HG03135 (cell line): ENCODE measurements around the gene DLG5.

Source experiments
- ATAC-seq: cut with Tn5 transposase; IDR thresholded peaks from one replicate; pipeline ENCODE4 v1.9.1; 2021; ENCODE audit warnings: mild to moderate bottlenecking, moderate library complexity; ENCODE audit not compliant: unreplicated experiment

The DLG5 gene

DNA sequence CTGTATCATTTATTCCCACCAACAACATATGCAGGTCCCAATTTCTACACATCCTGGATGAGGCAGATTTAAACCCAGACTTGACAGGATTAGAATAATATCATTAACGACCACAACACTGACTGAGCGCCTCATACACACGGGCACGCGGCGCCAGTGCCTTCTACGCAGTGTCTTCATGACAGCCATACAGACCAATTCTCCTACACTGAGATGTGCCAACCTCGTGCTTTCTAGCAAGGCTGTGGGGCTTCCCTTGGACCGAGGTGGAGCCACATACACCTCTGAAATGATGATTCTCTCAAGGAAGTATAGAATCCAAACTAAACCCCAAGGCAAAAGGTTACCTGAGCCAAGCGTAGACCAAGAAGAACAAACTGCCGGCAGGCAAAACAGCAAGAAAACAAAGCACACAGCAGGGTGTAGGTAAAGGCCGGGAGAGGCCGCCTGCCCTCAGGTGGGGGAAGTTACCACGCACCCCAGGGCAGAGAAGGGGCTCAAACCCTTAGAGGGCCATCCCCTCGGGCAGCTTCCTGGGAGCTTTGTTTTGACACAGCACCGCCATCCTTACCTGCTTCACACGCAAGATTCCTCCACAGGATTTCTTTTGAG, 75.8 kb downstream of the DLG5 start:
- ATAC-seq: no peak

DNA sequence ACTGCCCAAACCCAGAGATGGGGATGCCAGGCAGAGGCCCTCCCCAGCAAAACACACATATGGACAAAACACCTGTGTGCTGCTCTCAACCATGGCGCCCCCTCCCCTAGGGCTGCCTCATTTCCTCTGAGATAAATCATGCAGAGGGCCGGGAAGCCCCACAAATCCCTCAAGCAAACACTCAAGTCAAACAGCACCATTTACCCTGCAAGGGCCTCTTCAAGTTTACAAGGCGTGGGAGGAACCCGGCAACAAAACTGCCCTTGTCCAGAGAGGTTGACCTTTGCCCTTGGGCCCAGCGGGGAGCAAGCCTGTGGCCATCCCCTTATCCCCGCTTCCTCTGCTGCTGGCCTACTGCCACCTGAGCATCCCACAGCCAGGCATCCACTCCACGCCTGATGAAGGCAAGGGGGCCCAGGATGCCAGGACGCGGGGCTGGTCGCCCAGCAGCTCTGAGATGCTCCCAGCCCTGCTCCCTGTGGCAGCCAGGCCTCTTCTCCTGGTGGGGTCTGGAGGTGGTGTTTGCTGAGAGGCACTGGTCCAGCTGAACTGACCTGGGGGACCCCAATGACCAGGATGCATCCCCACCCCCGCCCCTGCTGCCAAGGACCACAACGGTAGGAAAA, 77.4 kb downstream of the DLG5 start:
- ATAC-seq: no peak

DNA sequence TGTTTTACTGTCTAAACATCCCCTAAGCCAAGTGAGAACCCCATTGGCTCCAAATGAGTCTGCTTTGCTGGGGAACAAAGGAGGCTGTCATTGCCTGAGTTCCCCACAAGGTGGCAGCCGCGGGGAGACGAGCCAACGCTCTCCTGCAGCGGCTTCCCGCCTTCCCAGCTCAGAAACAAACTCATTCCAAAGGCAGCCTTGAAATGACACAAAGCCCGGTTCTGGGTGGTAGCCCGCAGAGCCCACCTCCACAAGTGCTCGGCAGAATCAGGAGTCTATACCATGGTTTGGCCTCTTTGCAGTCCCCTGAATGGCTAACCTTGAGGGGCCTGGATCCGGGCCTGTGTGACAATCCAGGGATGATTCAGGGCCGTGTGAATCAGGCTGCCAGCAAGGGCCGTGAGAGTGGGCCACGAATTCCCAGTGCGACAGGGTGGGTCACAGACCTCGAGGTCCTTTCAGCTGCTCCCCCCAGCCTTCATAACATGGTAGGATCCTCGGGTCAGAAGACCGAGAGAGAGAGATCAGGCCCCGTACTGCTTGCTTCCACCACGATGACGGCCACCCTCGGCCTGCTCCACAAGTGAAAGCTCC, 79.7 kb downstream of the DLG5 start:
- peak; percentile 76 for ATAC-seq

DNA sequence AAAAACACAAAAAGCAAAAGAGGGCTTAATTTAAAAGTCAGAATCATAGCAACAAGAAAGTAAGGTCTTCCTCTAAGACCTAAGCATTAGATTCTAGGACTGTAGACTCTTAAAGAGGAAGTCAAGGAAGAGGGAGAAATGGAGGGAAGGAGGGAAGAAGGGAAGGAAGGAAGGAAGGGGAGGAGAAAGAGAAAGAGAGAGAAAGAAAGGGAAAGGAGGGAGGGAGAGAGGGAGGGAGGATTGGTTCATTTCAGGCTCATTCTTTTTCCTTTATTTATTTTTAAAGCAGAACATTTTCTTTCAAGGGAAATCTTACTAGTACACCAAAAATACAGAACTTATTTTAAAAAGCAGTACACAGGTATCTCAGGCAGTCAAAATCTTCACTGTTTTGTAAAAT, 81.1 kb downstream of the DLG5 start:
- ATAC-seq: no peak

DNA sequence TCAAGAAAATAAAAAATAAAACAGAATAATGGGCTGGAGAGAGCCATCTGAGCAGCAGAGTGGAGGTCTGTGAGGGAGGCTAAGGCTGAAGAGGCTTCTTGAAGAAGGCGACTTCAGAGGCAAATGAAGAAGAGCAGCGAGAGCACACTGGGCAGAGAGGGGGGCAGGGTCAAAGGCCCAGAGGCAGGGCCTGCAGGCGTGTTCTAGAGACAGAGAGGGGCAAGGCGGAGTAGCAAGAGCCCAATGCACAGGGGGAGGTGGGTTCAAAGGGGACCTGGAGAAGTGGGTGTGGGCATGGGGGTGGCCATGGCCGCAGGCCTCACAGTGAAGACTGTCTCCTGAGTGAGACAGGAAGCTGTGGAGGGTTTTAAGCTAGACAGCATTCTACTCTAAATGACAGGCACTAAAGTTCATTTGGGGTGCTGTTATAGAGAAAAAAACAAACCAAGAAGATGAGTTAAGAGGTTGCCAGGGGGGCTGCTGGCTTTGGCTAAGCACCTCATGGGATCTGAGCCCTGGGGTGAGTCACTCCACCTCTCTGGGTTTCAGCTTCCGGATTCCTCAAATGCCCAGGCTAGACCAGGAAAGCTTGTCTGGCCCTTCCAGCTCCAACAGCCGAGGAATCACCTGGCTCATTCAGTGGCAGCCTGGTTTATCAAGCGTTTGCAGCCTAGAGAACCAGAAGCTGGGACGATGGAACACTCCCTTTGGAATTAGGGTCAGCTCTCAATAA, 81.7 kb downstream of the DLG5 start:
- ATAC-seq: no peak

DNA sequence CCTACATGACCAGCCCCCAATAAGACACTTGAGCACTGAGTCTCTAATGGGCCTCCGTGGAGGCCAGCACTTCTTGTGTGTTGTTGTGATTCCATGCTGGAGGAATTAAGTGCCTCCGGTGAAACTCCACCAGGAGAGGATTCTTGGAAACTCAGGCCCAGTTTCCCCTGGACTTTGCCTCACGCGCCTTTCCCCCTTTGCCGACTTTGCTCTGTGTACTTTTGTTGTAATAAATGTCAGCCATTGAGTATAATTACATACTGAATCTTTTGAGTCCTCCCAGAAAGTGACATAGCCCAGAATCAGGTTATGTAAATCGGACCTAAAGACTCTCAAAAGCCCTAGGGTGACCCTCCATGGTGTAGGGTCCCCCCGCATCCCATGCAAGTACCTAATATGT, 82.4 kb downstream of the DLG5 start:
- no peak for ATAC-seq

DNA sequence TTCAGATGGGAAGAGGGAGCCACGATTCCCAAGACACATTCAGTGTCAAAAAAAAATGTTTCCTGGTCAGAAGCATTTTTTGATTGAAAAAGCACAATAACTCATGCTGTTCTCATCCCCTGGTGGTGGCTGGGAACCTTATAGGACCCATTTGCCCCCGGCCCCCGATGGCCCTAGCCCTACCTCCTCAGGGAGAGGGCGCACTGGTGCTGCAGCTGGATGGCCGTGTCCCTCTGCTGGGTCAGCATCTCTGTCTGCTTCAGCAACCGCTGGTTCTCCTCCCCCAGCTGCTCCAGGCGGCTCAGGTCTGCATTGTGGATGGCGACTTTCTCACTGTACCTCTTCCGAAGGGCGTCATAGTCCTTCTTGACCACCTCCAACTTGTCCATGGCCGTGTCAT, 83.3 kb downstream of the DLG5 start:
- ATAC-seq: no peak

DNA sequence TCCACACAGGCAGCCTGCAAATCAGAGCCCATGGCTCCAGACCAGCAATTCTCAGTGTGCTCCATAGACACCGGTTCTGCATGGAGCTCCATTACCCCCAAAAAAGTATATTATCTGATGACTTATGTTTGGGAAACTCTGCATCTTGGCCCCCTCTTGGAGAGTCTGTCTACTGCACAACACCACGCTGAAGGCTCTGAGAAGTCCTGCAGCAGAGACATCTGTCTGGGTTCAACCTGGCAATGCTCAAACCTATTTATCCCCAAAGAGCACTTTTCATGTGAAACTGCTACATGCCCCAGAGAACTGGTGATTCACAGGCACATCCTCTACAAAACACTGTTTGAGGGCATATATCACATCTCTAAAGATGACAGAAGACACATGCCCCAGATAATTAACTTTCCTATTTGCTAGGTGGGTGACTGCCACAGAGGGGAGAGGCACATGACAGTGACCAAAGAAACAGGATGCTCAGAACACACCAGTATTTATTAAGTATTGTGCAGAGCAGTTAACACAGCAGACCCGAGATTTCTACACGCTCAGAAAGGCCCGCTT, 83.8 kb downstream of the DLG5 start:
- ATAC-seq: no peak

DNA sequence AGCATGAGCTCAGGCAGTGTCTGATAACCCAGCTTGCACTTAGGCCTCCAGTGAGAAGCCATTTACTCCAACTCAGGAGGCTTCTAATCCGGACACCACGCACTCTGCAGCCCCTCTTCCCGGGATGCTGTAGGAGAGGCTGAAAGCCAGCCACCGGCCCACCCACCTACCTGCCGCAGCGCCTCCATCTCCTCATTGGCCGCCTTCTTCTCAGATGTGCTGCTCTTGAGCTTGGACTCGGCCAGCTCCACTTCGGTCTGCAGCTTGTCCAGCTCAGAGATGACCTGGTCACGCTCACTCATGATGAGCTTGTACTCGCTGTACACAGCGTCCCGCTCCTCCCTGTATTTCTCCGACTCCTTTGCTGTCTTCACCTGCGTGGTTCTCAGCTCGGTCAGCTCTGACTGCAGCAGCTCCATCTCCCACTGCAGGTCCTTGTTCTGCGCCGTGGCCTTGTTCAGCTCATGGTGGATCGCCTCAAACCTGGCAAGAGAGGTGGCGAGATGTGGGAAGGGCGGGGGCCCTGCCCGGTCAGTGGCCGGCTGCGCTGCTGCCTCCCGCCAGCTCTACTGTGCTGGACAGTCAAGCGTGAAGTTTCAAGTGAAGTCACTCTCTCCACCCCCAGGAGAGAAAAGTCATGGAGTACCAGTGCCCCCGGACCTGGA, 84.7 kb downstream of the DLG5 start:
- ATAC-seq: no peak

DNA sequence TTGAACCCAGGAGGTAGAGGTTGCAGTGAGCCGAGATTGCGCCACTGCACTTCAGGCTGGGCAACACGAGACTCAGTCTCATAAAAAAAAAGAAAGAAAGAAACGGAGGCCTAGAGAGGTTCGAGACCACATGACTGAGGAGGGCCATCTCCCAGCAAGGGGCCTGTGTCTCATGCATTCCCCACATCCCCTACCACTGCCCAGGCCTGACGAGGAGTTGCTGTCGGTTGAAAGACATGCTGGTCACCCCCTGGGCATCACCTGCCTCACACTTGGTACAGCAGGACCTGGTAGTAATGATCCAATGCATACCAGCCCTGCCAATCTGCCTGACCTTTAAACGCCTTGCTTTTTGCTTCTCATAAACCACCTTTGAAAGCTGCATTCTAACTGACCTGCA, 85.9 kb downstream of the DLG5 start:
- ATAC-seq: no peak

DNA sequence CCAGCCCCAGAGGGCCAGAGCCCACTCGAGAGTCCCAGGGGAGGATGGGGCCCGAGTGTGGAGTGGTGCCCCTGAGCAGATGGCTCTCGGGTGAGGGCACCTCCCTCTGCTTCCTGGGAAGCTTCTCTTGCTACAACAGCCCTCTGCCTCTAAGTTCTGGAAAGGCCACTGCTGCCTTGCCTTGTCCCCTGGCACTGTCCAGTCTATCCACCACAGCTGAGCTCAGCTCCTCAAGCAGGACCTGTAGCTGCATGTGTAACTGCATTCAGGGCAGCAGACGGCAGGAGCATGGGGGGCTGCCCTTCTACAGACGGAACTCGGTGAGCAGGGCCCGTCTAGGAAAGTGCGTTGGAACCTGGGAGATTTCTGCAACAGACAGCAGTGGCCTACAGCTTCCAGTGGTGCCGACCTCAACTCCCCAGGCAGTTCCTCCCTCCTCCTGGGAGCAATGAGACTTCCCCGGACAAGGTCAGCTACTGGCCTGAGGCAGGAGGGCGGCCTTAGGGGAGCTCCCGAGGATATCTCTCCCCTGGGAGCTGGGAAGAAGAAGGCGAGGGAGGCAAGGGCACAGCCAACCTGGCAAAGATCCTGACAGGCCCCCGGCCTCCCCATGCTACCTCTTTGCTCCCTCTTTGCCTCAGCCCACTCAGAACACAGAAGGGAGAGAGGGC, 88.5 kb downstream of the DLG5 start:
- ATAC-seq: no peak

DNA sequence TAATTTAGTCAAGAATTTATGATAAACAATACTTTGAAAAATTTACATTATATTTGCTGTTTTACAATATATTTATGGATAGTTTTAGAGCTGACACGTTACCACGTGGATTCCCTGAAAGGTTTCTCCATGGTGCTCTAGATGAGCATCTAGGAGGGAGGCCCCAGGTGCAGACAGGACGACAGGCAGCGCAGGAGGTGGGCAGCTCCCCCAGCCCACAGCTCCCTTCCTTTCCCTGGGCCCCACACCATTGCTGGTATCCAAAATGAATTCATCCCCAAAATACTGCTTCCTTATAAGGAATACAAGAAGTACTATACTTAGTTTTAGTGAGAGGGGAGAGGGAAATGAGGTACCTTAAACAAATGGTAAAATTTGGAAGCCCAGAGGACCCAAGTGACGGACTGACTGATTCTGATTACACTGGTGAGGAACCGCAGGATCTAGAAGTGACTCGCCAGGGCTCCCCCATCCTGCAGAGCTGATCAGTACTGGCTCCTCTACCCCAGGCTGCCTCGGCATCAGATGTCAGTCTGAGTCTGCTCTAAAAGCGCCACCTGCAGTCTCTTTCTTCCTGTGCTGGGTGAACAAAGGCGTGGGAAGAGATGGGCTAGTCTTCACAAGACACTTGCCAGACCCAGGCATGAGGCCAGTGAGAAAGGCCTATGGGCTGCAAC, 89.2 kb downstream of the DLG5 start:
- ATAC-seq: peak; percentile 56

DNA sequence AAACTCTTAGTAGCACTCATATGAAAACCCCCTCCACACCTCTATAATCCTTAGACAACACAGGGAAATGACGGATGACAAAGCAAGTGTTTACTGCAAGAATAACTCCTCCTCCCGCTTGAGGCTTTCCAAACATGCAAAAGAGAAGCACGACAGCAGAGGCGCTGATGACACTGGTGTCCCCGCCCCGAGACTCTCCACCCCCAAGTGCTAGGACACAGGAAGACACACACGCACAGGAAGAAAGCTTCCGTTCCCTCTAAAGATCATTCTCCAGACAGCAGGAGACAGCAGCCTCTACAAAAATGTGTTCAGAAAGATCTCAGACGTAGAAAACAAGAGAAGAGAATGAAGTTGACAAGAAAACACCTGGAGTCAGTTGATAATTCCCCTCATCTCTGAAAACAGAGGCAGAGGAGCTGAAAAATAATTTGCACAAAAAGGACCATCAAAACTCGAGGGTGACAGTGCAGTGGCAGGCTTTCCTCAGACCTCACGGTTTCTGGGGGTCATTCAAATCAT, 90.2 kb downstream of the DLG5 start:
- no peak for ATAC-seq

DNA sequence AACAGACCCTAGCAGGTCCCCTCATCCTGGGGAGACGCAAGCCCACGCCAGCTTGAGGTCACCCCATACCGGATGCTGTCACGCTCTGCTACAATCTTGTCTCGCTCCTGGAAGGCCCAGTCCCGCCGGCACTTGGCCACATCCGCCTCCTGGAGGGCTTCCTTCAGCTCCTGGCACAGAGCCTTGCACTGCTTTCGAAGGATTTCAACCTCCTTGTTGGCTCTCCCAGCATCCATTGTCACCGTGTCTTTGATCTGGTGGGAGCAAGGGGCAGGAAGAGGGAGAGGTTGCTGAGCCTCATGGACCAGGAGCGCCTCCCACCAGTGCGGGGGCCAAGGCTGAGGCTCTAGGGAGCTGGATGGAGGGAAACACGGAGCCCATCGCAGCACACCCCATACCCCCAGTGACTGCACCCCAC, 90.9 kb downstream of the DLG5 start:
- ATAC-seq: no peak

DNA sequence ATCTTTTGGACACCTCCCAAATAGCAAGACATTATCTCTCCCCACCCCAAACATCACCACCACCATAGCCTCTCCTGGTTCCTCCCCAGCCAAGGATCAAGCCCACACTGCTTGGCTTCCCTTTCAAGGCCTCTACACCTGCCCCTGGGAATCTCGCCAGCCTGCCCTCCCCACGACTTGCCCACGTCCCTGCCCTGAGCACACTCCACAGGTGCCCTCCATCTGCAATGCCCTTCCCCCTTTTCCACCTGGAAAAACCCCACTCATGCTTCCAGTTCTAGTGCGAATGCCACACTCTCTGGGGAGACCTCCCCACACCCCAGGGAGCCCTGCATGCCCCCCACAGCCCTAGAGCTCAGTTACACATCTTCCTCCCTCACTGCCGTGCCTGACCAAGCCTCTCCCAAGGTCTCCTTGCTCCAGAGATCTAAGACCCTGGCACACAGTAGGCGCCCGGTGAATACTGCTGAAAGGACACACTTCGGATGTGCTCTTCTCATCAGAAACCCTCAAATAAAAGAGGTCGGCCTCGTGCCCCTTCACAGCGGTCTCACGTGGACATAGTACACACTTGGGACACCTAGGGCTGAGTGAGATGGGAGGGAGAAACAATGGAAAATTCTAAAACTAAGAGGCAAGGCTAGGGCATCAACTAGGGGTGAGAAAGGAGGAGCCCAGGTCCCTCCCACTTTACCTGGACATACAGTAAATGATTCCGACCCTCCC, 91.4 kb downstream of the DLG5 start:
- no peak for ATAC-seq

DNA sequence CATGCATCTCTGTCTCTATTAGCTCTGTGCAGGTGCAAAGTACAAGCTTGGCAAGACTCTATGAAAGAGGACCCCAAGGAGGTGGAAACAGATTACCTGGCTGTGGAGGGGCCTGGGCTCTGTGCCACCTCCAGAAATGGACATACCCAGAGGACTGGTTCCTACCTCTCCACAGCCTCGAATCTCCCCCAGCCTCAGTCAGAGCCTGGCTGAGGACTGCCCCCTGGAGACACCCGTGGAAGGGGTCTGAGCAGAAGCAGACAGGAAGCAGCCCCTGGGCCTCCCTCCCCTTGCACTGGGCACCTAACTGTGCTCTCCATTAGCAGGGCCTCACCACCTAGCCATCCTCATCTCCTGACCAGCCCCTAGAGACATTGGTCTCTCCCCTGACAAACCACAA, 92.0 kb downstream of the DLG5 start:
- no peak for ATAC-seq

DNA sequence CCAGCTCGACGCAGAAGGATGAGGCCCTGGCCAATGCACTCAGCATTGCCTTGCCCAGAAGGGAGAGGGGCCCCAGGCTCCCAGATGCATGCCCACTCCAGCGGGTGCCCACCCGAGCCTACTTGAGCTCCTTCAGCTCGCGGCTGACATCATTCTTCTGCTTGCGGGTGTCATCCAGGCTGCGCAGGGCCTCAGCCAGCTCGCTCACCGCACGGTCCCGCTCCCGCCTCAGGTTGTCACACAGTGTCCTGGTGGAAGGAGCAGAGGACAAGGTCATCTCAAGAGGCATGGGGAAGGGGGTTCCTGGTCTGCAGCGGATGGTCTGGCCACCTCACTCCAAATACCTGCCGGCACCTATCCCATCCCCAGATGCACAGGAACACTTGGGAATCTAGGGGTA, 92.8 kb downstream of the DLG5 start:
- no peak for ATAC-seq

DNA sequence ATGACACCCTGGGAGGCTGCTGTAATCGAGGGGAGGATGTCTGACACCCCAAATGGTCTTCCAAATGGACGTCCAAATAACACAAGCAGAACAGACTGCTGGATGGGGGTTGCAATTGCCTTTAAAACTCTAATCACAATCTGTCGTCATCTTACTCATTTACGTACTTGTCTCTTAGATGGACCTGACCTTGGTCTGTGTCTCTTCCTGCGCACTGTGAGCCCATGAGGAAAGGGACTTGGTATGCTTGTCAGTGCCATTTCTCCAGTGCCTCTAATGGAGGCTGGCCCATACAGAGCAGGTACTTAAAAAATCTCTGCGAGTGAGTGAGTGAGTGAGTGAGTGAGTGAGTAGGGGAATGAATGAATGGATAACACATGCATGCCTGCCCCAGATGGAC, 93.3 kb downstream of the DLG5 start:
- no peak for ATAC-seq

DNA sequence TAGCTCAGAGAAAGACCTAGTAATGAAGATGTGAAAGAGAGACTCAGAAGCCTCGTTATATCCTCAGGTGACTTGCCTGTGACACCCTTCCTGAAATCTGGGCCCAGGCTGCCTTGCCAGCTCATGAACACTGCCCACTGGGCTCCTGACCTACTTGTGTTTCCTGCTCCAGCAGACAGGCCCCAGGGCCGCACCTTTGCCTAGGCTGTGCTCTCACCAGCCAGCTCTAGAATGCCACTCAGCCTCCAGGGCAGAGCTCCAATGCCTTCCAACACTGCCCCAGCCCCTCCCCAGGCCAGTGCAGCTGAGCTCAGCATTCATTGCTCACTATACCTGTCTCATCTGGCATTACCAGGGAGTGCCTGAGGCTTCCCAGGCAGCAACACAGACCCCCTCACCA, 94.3 kb downstream of the DLG5 start:
- ATAC-seq: no peak
